ENCODE measurements around the gene MAP1LC3C. TPM values are rescaled to one million over a fixed set of nuclear protein-coding genes. Genes with fewer than 3 reads are reported as not detected.

MAP1LC3C gene
- polyA plus RNA-seq, 1 experiment, result 0.23 TPM

- H3K4me3 ChIP-seq (ENCODE audit: low read depth, low read length), result no peak overlapping the region
- ChIA-PET CTCF (interaction anchor here (1.3 kb wide), 1 partner anchor 17 kb away, joined by 6 read pairs; no protein-coding TSS in a partner anchor), POLR2A (no interaction called here)
- TF ChIP-seq, protein P1, sequence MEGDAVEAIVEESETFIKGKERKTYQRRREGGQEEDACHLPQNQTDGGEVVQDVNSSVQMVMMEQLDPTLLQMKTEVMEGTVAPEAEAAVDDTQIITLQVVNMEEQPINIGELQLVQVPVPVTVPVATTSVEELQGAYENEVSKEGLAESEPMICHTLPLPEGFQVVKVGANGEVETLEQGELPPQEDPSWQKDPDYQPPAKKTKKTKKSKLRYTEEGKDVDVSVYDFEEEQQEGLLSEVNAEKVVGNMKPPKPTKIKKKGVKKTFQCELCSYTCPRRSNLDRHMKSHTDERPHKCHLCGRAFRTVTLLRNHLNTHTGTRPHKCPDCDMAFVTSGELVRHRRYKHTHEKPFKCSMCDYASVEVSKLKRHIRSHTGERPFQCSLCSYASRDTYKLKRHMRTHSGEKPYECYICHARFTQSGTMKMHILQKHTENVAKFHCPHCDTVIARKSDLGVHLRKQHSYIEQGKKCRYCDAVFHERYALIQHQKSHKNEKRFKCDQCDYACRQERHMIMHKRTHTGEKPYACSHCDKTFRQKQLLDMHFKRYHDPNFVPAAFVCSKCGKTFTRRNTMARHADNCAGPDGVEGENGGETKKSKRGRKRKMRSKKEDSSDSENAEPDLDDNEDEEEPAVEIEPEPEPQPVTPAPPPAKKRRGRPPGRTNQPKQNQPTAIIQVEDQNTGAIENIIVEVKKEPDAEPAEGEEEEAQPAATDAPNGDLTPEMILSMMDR (IDR thresholded peaks at IDR 0.05; ENCODE audit: insufficient read depth, low read depth, low read length), result no peak
- H3K27me3 ChIP-seq (ENCODE audit: control insufficient read depth, insufficient read depth, low read length), result no peaks in the 10 kb centered on the region
- no peaks in the 10 kb centered on the region for H3K36me3 ChIP-seq (ENCODE audit: control insufficient read depth, insufficient read depth, low read length)
- DNase-seq (ENCODE audit: low read depth), result no peak
These were observed 30.3 kb downstream of the MAP1LC3C start for GRCh38 chr1:241968611-241969010.

GRCh38 chr1:241964550-241965282, 34.2 kb downstream of the MAP1LC3C start:
- POLR2A ChIA-PET, result no interaction called here
- no peak for DNase-seq (ENCODE audit: low read depth)

DNA sequence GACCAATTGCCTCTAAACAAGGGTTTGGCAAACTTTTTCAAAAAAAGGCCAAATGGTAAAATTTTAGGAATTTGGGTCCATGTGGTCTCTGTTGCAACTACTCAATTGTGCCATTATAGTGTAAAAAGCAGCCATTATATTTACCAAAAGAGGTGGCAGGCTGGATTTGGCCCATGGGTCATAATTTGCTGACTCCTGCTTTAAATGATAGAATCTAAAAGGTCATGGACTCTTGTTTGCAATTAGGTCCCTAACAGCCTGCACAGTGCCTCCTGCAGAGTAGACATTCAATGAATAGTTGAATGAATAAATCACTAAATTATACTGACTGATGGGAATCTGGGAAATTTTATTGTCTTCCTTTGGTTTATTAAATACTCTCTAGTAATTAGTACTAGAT, 35.2 kb downstream of the MAP1LC3C start:
- ChIA-PET POLR2A (interaction anchor here (0.7 kb wide), 1 partner anchor 9 kb away, joined by 3 read pairs; no protein-coding TSS in a partner anchor), CTCF (no interaction called here)
- no peaks in the 10 kb centered on the region for H3K27me3 ChIP-seq (ENCODE audit: control insufficient read depth, insufficient read depth, low read length)
- TF ChIP-seq, protein P1 (IDR thresholded peaks at IDR 0.05; ENCODE audit: insufficient read depth, low read depth, low read length), result no peak
- H3K36me3 ChIP-seq (ENCODE audit: control insufficient read depth, insufficient read depth, low read length), result no peaks in the 10 kb centered on the region
- no peak for DNase-seq (ENCODE audit: low read depth)
- no peak overlapping the region for H3K4me3 ChIP-seq (ENCODE audit: low read depth, low read length)

More at GRCh38 chr1:241964550-241965282, 34.2 kb downstream of the MAP1LC3C start:
- H3K27me3 ChIP-seq (ENCODE audit: control insufficient read depth, insufficient read depth, low read length), result no peaks in the 10 kb centered on the region
- TF ChIP-seq, protein P1 (IDR thresholded peaks at IDR 0.05; ENCODE audit: insufficient read depth, low read depth, low read length), result no peak
- H3K36me3 ChIP-seq (ENCODE audit: control insufficient read depth, insufficient read depth, low read length), result no peaks in the 10 kb centered on the region
- CTCF ChIA-PET, result no interaction called here
- no peak overlapping the region for H3K4me3 ChIP-seq (ENCODE audit: low read depth, low read length)

GRCh38 chr1:241962153-241962552, 36.7 kb downstream of the MAP1LC3C start:
- ChIA-PET POLR2A (no interaction called here), CTCF (interaction anchor here (1.4 kb wide), 1 partner anchor 24 kb away, joined by 5 read pairs; no protein-coding TSS in a partner anchor)
- no peak for DNase-seq (ENCODE audit: low read depth)
- TF ChIP-seq, protein P1 (IDR thresholded peaks at IDR 0.05; ENCODE audit: insufficient read depth, low read depth, low read length), result no peak
- no peaks in the 10 kb centered on the region for H3K27me3 ChIP-seq (ENCODE audit: control insufficient read depth, insufficient read depth, low read length)
- no peaks in the 10 kb centered on the region for H3K36me3 ChIP-seq (ENCODE audit: control insufficient read depth, insufficient read depth, low read length)
- H3K4me3 ChIP-seq (ENCODE audit: low read depth, low read length), result no peak overlapping the region

- POLR2A ChIA-PET, result no interaction called here
- TF ChIP-seq, protein P1 (IDR thresholded peaks at IDR 0.05; ENCODE audit: insufficient read depth, low read depth, low read length), result no peak
- CTCF ChIA-PET, result interaction anchor here (0.7 to 1.2 kb wide), 2 partner anchors 56 to 62 kb away, joined by 3 to 4 read pairs; no protein-coding TSS in a partner anchor
These were observed 41.0 kb downstream of the MAP1LC3C start, which contains the start of gene BECN2 for GRCh38 chr1:241957692-241958494. BECN2 (plus strand) TSS chr1:241957767; CDS start chr1:241957767, 0 bp downstream.

More at GRCh38 chr1:241957692-241958494, 41.0 kb downstream of the MAP1LC3C start, which contains the start of gene BECN2:
- no peak within 1 kb of the TSS for H3K4me3 ChIP-seq (ENCODE audit: low read depth, low read length)
- H3K36me3 ChIP-seq (ENCODE audit: control insufficient read depth, insufficient read depth, low read length), result no peaks in the 10 kb centered on the region
- DNase-seq (ENCODE audit: low read depth), result no peak
- H3K27me3 ChIP-seq (ENCODE audit: control insufficient read depth, insufficient read depth, low read length), result no peaks in the 10 kb centered on the region

All from BJ (cell line).